ENCODE measurements around the gene DNAJB6.
A peak's percentile ranks its signal among the peaks of the same experiment; 100 is the strongest.

The DNAJB6 gene

GRCh38 chr7:157422279-157422678, 85.5 kb downstream of the DNAJB6 start:
- Histone ChIP-seq H3K9me3 (ENCODE audit: insufficient read depth, low read length, severe bottlenecking) (no peaks in the 10 kb centered on the region), H3K4me1 (ENCODE audit: insufficient read depth, low read length) (no peaks in the 10 kb centered on the region), H3K4me2 (ENCODE audit: insufficient read depth, low read length) (no peak overlapping the region), H3K79me2 (ENCODE audit: insufficient read depth, low read length) (no peaks in the 10 kb centered on the region), H3K36me3 (ENCODE audit: insufficient read depth, low read length) (peaks cover 14% of the 10 kb centered on the region), H3K27me3 (ENCODE audit: insufficient read depth, low read length, poor library complexity) (no peaks in the 10 kb centered on the region), H4K20me1 (ENCODE audit: insufficient read depth, low read length) (no peaks in the 10 kb centered on the region), H3K4me3 (ENCODE audit: low read depth in 1 of 2, low read length in 2 of 2) (no peak overlapping the region), H3K9ac (ENCODE audit: low read depth, low read length) (no peak overlapping the region), H3K27ac (ENCODE audit: low read length) (no peak overlapping the region), H2AFZ (ENCODE audit: low read depth, low read length) (no peak overlapping the region)
- no peak for TF ChIP-seq EZH2 (IDR thresholded peaks at IDR 0.05; ENCODE audit: borderline replicate concordance, low read depth, low read length, severe bottlenecking)
- TF ChIP-seq, protein P1, sequence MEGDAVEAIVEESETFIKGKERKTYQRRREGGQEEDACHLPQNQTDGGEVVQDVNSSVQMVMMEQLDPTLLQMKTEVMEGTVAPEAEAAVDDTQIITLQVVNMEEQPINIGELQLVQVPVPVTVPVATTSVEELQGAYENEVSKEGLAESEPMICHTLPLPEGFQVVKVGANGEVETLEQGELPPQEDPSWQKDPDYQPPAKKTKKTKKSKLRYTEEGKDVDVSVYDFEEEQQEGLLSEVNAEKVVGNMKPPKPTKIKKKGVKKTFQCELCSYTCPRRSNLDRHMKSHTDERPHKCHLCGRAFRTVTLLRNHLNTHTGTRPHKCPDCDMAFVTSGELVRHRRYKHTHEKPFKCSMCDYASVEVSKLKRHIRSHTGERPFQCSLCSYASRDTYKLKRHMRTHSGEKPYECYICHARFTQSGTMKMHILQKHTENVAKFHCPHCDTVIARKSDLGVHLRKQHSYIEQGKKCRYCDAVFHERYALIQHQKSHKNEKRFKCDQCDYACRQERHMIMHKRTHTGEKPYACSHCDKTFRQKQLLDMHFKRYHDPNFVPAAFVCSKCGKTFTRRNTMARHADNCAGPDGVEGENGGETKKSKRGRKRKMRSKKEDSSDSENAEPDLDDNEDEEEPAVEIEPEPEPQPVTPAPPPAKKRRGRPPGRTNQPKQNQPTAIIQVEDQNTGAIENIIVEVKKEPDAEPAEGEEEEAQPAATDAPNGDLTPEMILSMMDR (IDR thresholded peaks at IDR 0.05; ENCODE audit: borderline replicate concordance, extremely low read depth, low read length, poor library complexity, severe bottlenecking) = no peak
- ATAC-seq (ENCODE audit: insufficient read depth, low read depth) = 0 out of 3 replicates have a peak, but pooled peaks have one; percentile 9
- no peak for DNase-seq

DNA sequence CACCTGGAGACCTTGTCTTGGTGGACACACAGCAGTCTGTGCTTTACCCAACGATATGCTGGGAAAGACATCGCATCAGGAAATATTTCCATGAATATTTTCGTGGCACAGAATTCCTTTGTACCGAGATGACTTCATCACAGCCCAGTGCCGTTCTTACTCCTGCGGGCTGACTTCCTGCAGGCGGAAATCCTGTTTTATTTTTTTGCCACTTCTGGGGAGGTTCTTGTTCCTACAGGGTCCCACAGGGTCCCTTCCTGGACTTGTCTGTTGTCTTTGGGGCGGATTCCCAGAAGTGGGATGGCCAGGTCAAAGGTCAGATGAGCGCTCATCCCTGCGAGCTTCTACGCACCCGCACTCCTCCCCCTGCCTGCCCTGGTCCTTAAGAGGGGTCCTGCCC, 86.5 kb downstream of the DNAJB6 start:
- no peak for TF ChIP-seq EZH2 (IDR thresholded peaks at IDR 0.05; ENCODE audit: borderline replicate concordance, low read depth, low read length, severe bottlenecking)
- TF ChIP-seq, protein P1 (IDR thresholded peaks at IDR 0.05; ENCODE audit: borderline replicate concordance, extremely low read depth, low read length, poor library complexity, severe bottlenecking) = no peak

DNA sequence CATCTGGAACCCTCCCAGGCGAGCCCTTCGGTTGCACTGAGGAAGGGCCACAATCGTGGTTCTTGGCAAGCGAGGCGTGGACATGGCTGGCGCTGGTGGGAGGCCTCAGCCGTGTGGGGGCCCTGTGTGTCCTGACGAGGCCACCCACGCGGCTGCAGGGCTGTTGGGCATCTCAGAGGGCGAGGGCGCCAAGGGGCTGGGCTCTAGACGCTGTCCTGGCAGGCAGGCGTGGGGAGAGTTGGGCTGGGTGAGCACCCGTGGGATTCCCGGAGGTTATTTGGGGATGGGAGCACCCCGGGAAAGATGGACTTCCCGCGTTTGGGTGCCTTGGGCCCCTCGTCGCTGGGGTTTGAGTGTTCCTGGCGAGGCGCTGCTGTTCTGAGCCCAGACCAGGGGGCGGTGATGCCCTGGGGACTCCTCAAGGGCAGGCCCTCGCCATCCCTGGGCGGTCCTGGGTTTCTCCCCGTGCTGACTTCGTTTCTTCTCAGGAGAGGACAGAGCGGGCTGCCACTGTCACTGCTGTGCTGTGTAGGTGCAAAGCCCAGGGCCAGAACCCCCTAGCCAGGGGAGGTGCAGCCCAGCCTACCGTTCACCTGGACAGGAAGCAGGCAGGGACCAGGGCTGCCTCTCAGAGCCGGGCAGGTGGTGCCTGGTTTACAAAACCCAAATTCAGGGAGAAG, 87.2 kb downstream of the DNAJB6 start:
- H3K27ac ChIP-seq (ENCODE audit: low read length) = no peak overlapping the region
- DNase-seq = no peak
- no peak for ATAC-seq (ENCODE audit: insufficient read depth, low read depth)
- H3K27me3 ChIP-seq (ENCODE audit: insufficient read depth, low read length, poor library complexity) = no peaks in the 10 kb centered on the region
- H3K4me2 ChIP-seq (ENCODE audit: insufficient read depth, low read length) = no peak overlapping the region
- peaks cover 3% of the 10 kb centered on the region for H3K36me3 ChIP-seq (ENCODE audit: insufficient read depth, low read length)
- H3K4me1 ChIP-seq (ENCODE audit: insufficient read depth, low read length) = no peaks in the 10 kb centered on the region
- H3K9me3 ChIP-seq (ENCODE audit: insufficient read depth, low read length, severe bottlenecking) = no peaks in the 10 kb centered on the region
- no peak for TF ChIP-seq EZH2 (IDR thresholded peaks at IDR 0.05; ENCODE audit: borderline replicate concordance, low read depth, low read length, severe bottlenecking)
- TF ChIP-seq, protein P1 (IDR thresholded peaks at IDR 0.05; ENCODE audit: borderline replicate concordance, extremely low read depth, low read length, poor library complexity, severe bottlenecking) = no peak
- H3K79me2 ChIP-seq (ENCODE audit: insufficient read depth, low read length) = no peaks in the 10 kb centered on the region
- H4K20me1 ChIP-seq (ENCODE audit: insufficient read depth, low read length) = no peaks in the 10 kb centered on the region
- H2AFZ ChIP-seq (ENCODE audit: low read depth, low read length) = no peak overlapping the region
- H3K9ac ChIP-seq (ENCODE audit: low read depth, low read length) = no peak overlapping the region
- no peak overlapping the region for H3K4me3 ChIP-seq (ENCODE audit: low read depth in 1 of 2, low read length in 2 of 2)

More for the DNA sequence above, 86.5 kb downstream of the DNAJB6 start:
- no peaks in the 10 kb centered on the region for H4K20me1 ChIP-seq (ENCODE audit: insufficient read depth, low read length)
- no peak overlapping the region for H3K4me2 ChIP-seq (ENCODE audit: insufficient read depth, low read length)
- no peaks in the 10 kb centered on the region for H3K79me2 ChIP-seq (ENCODE audit: insufficient read depth, low read length)
- no peak overlapping the region for H3K4me3 ChIP-seq (ENCODE audit: low read depth in 1 of 2, low read length in 2 of 2)
- H3K9me3 ChIP-seq (ENCODE audit: insufficient read depth, low read length, severe bottlenecking) = no peaks in the 10 kb centered on the region
- H3K9ac ChIP-seq (ENCODE audit: low read depth, low read length) = no peak overlapping the region
- H3K36me3 ChIP-seq (ENCODE audit: insufficient read depth, low read length) = peaks cover 5% of the 10 kb centered on the region
- DNase-seq (no peak), ATAC-seq (ENCODE audit: insufficient read depth, low read depth) (no peak)
- H3K27ac ChIP-seq (ENCODE audit: low read length) = no peak overlapping the region
- H3K27me3 ChIP-seq (ENCODE audit: insufficient read depth, low read length, poor library complexity) = no peaks in the 10 kb centered on the region
- no peak overlapping the region for H2AFZ ChIP-seq (ENCODE audit: low read depth, low read length)
- H3K4me1 ChIP-seq (ENCODE audit: insufficient read depth, low read length) = no peaks in the 10 kb centered on the region
